Gastroesophageal sphincter (tissue), 3 donors: Measurements from ENCODE around the gene ZFYVE16.

Source experiments
- CTCF ChIP-seq, 4 experiments: fragments of 200-600 bp in 2 of 4; fragments of 450-650 bp in 2 of 4; sonication (generic) in 1 of 4; IDR thresholded peaks; one replicate each; pipeline ENCODE4 v1.5.1; 2017 to 2019; ENCODE audit warnings: antibody characterized with exemption in 4 of 4, mild to moderate bottlenecking in 2 of 4, moderate library complexity in 2 of 4
- EP300 ChIP-seq: sonication (generic); formaldehyde crosslinking; IDR thresholded peaks from one replicate; pipeline ENCODE4 v1.6.1; 2017; ENCODE audit warnings: antibody characterized with exemption, mild to moderate bottlenecking
- POLR2A ChIP-seq, 2 donors: fragments of 450-650 bp; IDR thresholded peaks; one replicate each; pipeline ENCODE4 v1.6.1; 2017; ENCODE audit warnings: antibody characterized with exemption in 2 of 2, mild to moderate bottlenecking in 2 of 2, moderate library complexity in 1 of 2
- POLR2AphosphoS5 ChIP-seq: sonication (generic); formaldehyde crosslinking; IDR thresholded peaks from one replicate; pipeline ENCODE4 v1.6.1; 2017; ENCODE audit warnings: antibody characterized with exemption

DNA sequence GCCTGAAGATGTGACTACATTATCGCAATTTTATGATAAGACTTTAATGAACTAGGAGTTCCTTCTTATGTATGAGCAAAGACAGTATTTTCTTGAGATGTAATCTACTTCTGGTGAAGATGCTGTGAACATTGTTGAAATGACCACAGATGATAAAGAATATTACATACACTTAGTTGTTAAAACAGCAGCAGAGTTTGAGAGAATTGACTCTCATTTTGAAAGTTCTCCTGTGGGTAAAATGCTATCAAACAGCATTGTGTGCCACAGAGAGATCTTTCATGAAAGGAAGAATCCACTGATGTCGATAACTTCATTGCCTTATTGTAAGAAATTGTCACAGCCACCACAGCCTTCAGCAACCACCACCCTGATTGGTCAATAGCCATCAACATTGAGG, 88.0 kb downstream of the ZFYVE16 start:
- no peak for TF ChIP-seq CTCF (IDR thresholded peaks at IDR 0.05)
- TF ChIP-seq POLR2AphosphoS5 = no peak
- TF ChIP-seq POLR2A (IDR thresholded peaks at IDR 0.05) = no peak
- no peak for TF ChIP-seq EP300
